Measurements from ENCODE around the gene TENM3.

Gene TENM3

GRCh38 chr4:182242787-182243186, 415 bp upstream of the TENM3 start:
- Histone ChIP-seq H4K20me1 (ENCODE audit: insufficient read depth, low read length) (no peaks in the 10 kb centered on the region), H3K27me3 (ENCODE audit: low read depth, low read length) (no peaks in the 10 kb centered on the region), H3K9me3 (ENCODE audit: insufficient read depth, low read length) (no peaks in the 10 kb centered on the region), H3K36me3 (replicated peaks; ENCODE audit: low read depth, low read length) (no peaks in the 10 kb centered on the region), H3K27ac (ENCODE audit: low read length) (no peak overlapping the region), H3K9ac (ENCODE audit: low read length) (no peak overlapping the region), H2AFZ (ENCODE audit: low read depth, low read length) (no peak overlapping the region), H3K4me2 (ENCODE audit: low read length) (no peak overlapping the region), H3K4me3 (ENCODE audit: low read length) (no peak overlapping the region), H3K79me2 (ENCODE audit: low read length) (no peaks in the 10 kb centered on the region), H3K4me1 (ENCODE audit: low read length) (no peaks in the 10 kb centered on the region)
- TF ChIP-seq EZH2phosphoT487 (IDR thresholded peaks at IDR 0.05; ENCODE audit: low read depth) (no peak), CTCF (IDR thresholded peaks at IDR 0.05; ENCODE audit: low read depth, low read length) (no peak)

GRCh38 chr4:182245041-182245440, 1.8 kb downstream of the TENM3 start:
- Histone ChIP-seq H2AFZ (ENCODE audit: low read depth, low read length) (no peak overlapping the region), H3K9ac (ENCODE audit: low read length) (no peak overlapping the region), H3K79me2 (ENCODE audit: low read length) (no peaks in the 10 kb centered on the region), H3K4me2 (ENCODE audit: low read length) (no peak overlapping the region), H4K20me1 (ENCODE audit: insufficient read depth, low read length) (no peaks in the 10 kb centered on the region), H3K36me3 (replicated peaks; ENCODE audit: low read depth, low read length) (no peaks in the 10 kb centered on the region), H3K9me3 (ENCODE audit: insufficient read depth, low read length) (no peaks in the 10 kb centered on the region), H3K4me1 (ENCODE audit: low read length) (no peaks in the 10 kb centered on the region), H3K27ac (ENCODE audit: low read length) (no peak overlapping the region), H3K4me3 (ENCODE audit: low read length) (no peak overlapping the region), H3K27me3 (ENCODE audit: low read depth, low read length) (no peaks in the 10 kb centered on the region)
- TF ChIP-seq CTCF (IDR thresholded peaks at IDR 0.05; ENCODE audit: low read depth, low read length) (no peak), EZH2phosphoT487 (IDR thresholded peaks at IDR 0.05; ENCODE audit: low read depth) (no peak)

GRCh38 chr4:182245541-182246215, 2.5 kb downstream of the TENM3 start:
- TF ChIP-seq EZH2phosphoT487 (IDR thresholded peaks at IDR 0.05; ENCODE audit: low read depth) (no peak), CTCF (IDR thresholded peaks at IDR 0.05; ENCODE audit: low read depth, low read length) (no peak)
- Histone ChIP-seq H2AFZ (ENCODE audit: low read depth, low read length) (no peak overlapping the region), H3K27me3 (ENCODE audit: low read depth, low read length) (no peaks in the 10 kb centered on the region), H3K4me3 (ENCODE audit: low read length) (no peak overlapping the region), H4K20me1 (ENCODE audit: insufficient read depth, low read length) (no peaks in the 10 kb centered on the region), H3K9me3 (ENCODE audit: insufficient read depth, low read length) (no peaks in the 10 kb centered on the region), H3K4me2 (ENCODE audit: low read length) (no peak overlapping the region), H3K9ac (ENCODE audit: low read length) (no peak overlapping the region), H3K4me1 (ENCODE audit: low read length) (no peaks in the 10 kb centered on the region), H3K36me3 (replicated peaks; ENCODE audit: low read depth, low read length) (no peaks in the 10 kb centered on the region), H3K79me2 (ENCODE audit: low read length) (no peaks in the 10 kb centered on the region), H3K27ac (ENCODE audit: low read length) (no peak overlapping the region)

GRCh38 chr4:182246401-182247205, 3.4 kb downstream of the TENM3 start:
- Histone ChIP-seq H3K79me2 (ENCODE audit: low read length) (no peaks in the 10 kb centered on the region), H3K4me2 (ENCODE audit: low read length) (no peak overlapping the region), H4K20me1 (ENCODE audit: insufficient read depth, low read length) (no peaks in the 10 kb centered on the region), H3K4me1 (ENCODE audit: low read length) (no peaks in the 10 kb centered on the region), H3K27ac (ENCODE audit: low read length) (no peak overlapping the region), H3K4me3 (ENCODE audit: low read length) (no peak overlapping the region), H3K36me3 (replicated peaks; ENCODE audit: low read depth, low read length) (no peaks in the 10 kb centered on the region), H2AFZ (ENCODE audit: low read depth, low read length) (no peak overlapping the region), H3K27me3 (ENCODE audit: low read depth, low read length) (no peaks in the 10 kb centered on the region), H3K9ac (ENCODE audit: low read length) (no peak overlapping the region), H3K9me3 (ENCODE audit: insufficient read depth, low read length) (no peaks in the 10 kb centered on the region)
- no peak for TF ChIP-seq CTCF (IDR thresholded peaks at IDR 0.05; ENCODE audit: low read depth, low read length)
- TF ChIP-seq EZH2phosphoT487 (IDR thresholded peaks at IDR 0.05; ENCODE audit: low read depth): no peak
